Astrocyte of the cerebellum (primary cell): ENCODE measurements around the gene DNM3.

ENCODE experiments used
- DNase-seq: peaks from one replicate; pipeline ENCODE4 v3.0.0-alpha.2; 2011; ENCODE audit warnings: low read depth
- H3K4me3 ChIP-seq: 2 replicates; pipeline ENCODE4 v1.5.1; 2011; ENCODE audit warnings: mild to moderate bottlenecking, low read depth, low read length, moderate library complexity
- in situ Hi-C: cut with HindIII; loops from 2 replicates; pipeline ENCODE4 v1.10.0; 2017; ENCODE audit warnings: low sequenced_read_pairs
- TF ChIP-seq, protein P1 (sequence below): IDR thresholded peaks from 2 replicates; pipeline ENCODE4 v1.5.1; 2012; ENCODE audit warnings: low read length, low read depth, moderate library complexity, mild to moderate bottlenecking; ENCODE audit errors: missing control alignments

DNM3 gene

DNA sequence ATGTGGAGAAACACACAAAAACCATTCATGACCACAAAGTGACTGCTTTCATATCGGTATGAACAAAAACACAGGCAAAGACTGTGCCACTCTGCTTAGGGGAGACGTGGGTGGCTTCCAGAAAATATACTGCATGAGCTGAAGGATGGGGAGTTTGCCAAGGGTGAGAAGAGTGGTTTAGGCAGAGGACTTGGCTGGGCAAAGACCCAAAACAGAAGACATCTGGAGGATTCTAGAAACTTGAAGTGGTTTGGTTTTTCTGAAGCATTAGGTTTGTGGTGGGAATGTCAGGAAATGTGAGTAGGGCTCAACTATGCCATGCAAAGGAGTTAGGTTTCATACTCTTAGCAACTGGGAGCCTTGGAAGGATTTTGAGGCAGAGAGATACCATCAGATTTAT, 26.6 kb upstream of the DNM3 start:
- DNase-seq: peak; percentile 82

DNA sequence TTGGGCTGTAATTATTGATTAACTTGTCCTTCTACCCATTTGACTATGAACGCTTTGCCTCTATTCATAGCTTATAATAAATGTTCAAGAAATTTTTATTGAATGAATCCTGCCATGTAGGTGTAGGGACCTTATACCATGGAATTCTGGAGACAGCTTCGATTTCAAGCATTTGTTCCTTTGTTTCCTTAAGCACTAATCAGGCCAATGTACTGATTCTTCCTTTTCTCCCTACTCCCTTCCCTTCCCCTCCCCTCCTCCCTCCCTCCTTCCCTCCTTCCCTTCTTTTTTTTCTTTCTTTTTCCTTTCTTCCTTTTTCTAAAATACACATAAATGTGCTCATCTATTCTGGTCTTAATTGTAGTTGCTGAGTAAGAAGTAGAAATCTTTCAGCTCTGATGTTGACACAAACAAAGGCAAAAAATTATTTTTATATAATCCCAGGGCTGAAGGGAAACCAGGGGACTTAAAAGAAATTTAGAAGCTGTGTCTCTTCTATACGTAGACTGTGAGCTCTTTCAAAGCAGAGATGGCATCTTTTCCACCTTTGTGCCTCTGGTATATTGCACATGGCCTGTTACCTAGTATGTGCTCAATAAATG, 24.9 kb upstream of the DNM3 start:
- TF ChIP-seq, protein P1, sequence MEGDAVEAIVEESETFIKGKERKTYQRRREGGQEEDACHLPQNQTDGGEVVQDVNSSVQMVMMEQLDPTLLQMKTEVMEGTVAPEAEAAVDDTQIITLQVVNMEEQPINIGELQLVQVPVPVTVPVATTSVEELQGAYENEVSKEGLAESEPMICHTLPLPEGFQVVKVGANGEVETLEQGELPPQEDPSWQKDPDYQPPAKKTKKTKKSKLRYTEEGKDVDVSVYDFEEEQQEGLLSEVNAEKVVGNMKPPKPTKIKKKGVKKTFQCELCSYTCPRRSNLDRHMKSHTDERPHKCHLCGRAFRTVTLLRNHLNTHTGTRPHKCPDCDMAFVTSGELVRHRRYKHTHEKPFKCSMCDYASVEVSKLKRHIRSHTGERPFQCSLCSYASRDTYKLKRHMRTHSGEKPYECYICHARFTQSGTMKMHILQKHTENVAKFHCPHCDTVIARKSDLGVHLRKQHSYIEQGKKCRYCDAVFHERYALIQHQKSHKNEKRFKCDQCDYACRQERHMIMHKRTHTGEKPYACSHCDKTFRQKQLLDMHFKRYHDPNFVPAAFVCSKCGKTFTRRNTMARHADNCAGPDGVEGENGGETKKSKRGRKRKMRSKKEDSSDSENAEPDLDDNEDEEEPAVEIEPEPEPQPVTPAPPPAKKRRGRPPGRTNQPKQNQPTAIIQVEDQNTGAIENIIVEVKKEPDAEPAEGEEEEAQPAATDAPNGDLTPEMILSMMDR: no peak
- no peak for DNase-seq
- H3K4me3 ChIP-seq: no peak overlapping the region
- in situ Hi-C loops: no loop called here

More for the DNA sequence above, 26.6 kb upstream of the DNM3 start:
- TF ChIP-seq, protein P1: no peak
- H3K4me3 ChIP-seq: no peak overlapping the region
- in situ Hi-C loops: no loop called here

DNA sequence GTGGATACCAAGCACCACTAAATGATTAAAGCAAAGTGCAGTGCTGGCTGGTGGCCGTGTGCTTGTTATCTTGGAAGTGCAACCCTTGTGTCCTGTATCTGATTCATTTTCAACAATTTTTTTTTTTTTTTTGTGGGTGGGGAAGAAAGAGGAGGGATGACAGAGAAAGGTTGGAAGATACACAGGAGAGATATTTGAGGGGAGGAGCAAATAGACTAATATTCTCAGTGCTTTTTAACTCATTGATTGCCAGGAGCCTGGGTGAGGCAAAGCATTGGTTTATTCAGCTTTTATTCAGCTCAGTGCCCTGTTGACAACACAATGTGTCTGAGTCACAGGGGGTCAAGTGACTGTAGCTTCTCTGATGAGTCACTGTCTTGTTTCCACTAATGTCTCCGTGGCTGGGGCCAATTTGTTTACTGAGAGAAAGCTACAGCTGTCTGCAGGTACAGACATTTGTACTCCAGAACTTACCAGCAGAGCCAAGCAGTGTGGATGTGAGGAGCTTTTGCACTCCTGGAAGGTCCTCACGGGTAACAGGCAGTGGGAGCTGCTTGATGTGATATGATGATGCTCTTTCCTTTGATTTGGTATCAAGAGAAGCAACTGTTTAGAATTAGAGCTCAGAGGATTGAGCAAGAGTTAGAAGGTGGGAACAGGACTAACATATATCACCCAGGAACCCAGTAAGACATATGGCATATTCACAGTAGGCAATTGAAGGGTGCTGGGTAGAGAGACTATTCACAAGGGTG, 23.6 kb upstream of the DNM3 start:
- peak; percentile 12 for DNase-seq
- TF ChIP-seq, protein P1: no peak
- in situ Hi-C loops: no loop called here

DNA sequence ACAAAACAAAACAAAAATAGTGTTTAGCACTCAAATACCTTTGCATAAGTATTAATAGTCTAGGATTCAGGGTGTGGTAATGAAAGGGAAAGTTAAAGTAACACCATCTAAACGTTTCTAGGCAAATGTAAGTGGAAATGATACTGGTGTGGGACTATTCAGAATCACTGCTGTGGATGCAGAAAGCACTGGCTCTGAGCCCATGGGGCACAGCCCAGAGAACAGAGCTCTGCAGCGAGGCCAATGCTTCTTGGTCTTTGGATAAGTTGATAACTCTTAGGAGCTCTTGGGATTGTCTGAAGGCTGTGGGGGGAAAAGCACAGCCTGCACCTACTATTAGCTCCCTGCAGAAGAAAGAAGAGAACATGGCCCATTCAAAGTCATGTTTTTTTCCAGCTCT, 21.4 kb upstream of the DNM3 start:
- TF ChIP-seq, protein P1: no peak
- in situ Hi-C loops: no loop called here

More for the DNA sequence above, 23.6 kb upstream of the DNM3 start:
- H3K4me3 ChIP-seq: no peak overlapping the region

DNA sequence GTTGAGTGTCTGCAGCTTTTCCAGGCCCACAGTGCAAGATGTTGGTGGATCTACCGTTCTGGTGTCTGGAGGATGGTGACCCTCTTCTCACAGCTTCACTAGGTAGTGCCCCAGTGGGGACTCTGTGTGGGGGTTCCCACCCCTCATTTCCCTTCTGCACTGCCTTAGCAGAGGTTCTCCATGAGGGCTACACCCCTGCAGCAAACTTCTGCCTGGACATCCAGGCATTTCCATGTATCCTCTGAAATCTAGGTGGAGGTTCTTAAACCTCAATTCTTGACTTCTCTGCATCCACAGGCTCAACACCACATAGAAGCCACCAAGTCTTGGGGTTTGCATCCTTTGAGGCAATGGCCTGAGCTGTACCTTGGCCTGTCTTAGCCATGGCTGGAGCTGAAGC, 14.3 kb upstream of the DNM3 start:
- in situ Hi-C loops: no loop called here
- TF ChIP-seq, protein P1: no peak
- DNase-seq: no peak
- H3K4me3 ChIP-seq: no peak overlapping the region

More for the DNA sequence above, 21.4 kb upstream of the DNM3 start:
- H3K4me3 ChIP-seq: no peak overlapping the region
- DNase-seq: no peak

DNA sequence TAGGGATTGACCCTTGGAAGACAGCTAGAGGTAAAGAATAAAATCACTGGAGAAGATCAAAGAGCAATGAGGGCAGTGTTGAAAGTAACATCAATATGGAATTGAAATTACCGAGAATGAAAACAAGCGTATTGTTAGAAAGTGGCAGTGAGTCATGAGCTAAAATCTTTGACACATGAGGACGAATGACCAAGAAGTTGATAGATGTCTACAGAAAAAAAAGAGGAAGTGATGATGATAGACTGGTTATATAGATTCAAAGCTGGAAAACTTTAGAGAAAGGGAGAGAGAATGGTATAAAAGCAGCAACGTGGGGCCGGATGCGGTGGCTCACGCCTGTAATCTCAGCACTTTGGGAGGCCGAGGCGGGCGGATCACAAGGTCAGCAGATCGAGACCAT, 12.5 kb upstream of the DNM3 start:
- H3K4me3 ChIP-seq: no peak overlapping the region
- TF ChIP-seq, protein P1: no peak
- DNase-seq: no peak
- in situ Hi-C loops: no loop called here
